HG03045 (cell line): ENCODE data around the gene CAMSAP2.

Source experiments
- ATAC-seq: cut with Tn5 transposase; IDR thresholded peaks from one replicate; pipeline ENCODE4 v1.9.1; 2021; ENCODE audit warnings: mild to moderate bottlenecking, moderate library complexity; ENCODE audit not compliant: unreplicated experiment

CAMSAP2 gene

DNA sequence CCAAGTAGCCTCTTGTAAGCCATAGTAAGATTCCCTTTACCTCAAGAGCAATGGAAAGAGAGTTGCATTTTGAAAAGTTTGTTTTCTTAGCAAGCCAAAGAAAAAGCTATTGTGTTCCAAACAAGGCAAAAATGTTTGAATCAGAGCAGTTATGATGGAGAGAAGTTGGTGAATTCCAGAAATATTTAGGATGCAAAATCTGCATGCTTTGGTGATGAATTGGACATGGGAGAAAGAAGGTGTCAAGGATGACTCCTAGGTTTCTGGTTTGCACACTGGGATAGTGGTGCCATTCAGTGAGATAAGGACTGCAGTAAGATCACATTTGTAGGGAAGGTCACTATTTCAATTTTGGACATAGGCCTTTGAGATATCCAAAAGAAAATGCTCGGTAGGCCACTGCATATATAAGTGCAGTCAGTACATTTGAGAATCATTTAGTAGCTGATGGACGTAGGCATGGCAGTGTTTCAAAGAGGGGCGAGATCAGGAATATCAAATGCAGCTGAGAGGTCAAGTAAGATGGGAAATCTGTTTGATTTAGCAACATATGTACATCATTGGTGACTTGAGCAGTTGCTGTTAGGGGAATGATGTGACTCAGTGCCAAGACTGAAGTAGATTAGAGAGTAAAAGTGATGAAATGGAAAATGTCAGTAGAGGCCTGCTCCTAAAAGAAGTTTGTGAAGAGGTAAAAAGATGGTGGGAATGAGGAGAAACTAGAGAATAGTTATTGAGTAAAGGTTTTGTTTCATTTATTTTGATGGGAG, 100.2 kb downstream of the CAMSAP2 start:
- no peak for ATAC-seq

DNA sequence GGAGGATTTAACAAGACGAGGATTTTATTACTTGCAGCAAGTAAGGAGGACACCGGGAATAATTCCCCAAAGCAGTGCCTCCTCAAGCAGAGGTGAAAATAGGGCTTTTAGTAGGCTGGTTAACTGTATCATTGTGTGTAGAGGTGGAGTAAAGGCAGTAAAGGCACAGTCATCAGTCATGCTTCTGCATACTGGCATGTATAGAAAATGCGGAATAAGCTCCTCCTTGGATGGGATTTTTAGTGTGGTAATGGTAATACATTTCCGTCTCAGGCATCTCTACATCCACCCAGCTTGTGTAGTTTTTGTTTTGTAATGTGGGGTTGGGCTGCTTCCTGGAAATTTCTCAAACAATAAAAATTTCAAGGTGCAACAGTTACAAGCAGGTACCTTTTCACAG, 106.7 kb downstream of the CAMSAP2 start:
- ATAC-seq = no peak

DNA sequence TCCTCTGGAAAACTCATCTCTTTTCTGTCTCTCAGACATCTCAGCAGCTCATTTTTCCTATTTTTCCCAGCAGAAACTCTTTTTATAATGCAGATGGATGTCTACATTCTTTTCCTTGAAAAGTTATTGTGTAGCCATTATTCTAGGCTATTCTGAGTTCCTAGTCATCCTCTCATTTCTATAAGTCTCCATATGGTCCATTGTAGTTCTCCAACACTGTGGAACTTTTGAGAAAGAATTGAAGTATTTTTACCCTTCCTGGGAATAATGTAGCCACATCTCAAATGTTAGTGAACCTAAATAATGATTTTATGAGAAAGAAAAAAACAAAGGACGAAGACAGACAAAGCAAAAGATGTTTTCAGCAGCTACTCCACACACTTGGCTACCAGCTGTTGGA, 107.7 kb downstream of the CAMSAP2 start:
- ATAC-seq = no peak

DNA sequence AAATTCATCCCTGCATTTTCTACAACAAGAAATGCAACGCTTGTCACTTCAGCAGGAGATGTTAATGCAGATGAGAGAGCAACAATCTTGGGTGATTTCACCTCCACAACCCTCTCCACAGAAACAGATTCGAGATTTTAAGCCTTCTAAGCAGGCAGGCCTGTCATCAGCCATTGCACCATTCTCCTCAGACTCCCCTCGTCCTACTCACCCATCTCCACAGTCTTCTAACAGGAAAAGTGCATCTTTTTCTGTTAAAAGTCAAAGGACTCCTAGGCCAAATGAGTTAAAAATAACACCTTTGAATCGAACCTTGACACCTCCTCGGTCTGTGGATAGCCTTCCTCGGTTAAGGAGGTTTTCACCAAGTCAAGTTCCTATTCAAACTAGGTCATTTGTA, 110.7 kb downstream of the CAMSAP2 start:
- no peak for ATAC-seq

DNA sequence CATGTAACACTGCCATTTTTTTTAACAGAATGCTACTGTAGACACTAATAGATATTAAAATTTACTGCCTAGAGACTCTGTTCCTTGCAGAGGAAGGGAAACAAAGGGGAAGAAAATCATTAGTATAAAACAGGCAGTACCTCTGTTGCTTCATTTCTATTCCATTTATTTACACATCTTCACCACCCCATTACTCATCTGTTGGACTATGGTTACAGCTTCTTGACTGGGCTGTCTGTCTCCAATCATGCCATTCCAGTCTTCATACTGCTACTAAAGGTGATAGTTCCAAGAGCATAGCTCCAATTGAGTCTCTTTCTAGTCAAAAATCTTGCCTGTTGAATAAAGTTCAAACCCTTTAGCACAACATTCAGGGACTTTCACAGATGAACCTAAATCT, 111.9 kb downstream of the CAMSAP2 start:
- ATAC-seq = no peak

DNA sequence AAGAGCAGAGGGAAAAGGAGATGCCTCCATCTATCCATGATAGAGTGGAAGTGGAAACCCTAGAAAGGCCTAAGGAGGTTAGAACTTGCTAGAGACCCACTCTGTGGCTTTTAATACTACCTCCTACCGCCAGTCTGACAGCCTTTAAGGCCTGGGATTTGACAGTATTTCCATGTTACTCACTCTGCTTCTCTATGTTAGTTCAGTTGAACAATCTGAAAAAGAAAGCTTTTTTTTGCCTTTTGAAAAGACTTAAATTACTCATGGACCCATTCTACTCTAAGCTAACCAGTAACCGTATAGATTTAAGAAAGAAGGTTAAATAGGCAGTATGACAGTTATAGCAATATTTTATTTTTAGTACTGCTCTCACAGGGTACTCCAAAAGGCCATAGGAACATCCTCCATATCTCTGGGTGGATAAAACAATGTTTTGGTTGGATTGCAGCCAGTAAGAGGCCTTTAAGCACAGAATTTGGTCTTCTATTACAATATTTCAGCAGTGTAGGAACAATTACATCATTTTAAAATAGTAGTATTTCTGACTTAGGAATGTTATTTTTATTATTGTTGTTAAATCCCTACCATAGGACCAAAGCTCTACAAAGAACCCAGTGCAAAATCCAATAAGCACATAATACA, 118.1 kb downstream of the CAMSAP2 start:
- no peak for ATAC-seq

DNA sequence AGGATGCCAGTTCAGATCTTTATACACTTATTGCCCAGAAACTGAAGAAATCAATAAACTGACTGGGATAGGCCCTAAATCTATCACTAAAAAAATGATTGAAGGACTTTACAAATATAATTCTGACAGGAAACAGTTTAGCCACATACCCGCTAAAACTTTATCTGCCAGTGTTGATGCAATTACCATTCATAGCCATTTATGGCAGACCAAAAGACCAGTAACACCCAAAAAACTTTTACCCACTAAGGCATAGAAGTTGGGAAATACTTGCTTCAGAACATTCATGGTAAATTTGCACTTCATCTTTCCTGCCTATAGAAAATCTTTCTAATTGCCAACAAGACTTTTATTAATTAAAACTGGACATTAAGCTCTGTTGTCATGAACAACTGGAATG, 119.1 kb downstream of the CAMSAP2 start:
- no peak for ATAC-seq

DNA sequence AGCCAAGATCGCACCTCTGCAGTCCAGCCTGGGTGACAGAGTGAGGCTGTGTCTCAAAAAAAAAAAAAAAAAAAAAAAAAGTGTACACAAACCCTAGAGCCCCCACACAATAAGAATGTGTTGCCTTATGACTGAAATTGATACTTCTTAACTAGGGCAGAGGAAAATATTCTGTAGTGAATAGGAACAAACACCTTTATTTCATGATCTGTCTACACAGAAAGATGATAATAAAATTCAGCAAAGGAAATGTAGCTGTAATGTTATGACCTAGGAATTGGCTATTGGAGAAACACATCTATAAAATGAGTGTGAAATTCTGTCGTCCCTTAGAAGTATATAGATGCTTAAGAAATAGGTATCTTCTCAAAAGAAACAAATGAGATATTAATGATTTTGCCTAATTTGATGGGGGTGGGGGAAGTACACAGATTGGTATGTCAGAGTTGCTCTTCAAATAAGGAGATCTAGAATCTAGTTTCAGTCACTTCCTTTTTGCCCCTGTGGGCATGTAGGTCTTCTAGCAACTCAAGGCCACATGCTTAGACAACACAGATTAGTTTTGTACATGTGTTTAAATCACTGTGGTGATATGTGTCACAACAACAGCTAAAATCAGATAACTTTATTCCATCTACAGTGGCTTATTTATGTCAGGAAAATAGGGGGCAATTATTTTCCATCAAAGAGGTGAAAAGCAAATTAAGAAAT, 123.4 kb downstream of the CAMSAP2 start:
- no peak for ATAC-seq

DNA sequence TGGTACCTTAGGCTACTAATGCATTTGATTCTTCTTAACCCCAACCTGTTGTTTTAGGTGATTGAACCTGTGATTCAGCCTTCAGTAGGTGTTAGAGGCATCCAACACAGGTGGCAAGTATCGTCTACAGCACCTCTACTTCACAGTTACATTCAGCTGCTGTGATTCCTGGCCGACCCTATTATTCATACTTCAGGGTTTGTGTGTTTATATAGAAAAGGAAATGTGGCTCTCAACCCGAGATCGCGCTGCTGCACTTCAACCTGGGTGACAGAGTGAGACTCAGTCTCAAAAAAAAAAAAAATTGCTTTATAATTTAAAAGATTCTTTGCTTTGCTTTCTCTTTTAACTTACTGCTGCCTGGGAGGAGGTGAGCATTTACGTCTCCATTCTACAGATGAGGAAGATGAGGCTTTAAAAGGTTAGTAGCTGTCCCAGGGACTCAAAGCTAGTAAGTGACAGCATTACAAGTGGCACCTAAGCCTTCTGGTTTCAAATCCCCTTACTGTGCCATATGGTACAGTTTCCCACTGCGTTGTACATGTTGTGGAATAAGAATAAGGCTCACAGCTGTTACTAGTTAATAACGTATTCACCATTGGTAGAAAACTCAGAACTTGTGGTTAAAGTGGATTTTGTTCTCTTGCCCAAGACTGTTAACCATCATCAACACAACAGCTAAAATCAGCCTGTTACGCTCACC, 124.2 kb downstream of the CAMSAP2 start:
- ATAC-seq = no peak

DNA sequence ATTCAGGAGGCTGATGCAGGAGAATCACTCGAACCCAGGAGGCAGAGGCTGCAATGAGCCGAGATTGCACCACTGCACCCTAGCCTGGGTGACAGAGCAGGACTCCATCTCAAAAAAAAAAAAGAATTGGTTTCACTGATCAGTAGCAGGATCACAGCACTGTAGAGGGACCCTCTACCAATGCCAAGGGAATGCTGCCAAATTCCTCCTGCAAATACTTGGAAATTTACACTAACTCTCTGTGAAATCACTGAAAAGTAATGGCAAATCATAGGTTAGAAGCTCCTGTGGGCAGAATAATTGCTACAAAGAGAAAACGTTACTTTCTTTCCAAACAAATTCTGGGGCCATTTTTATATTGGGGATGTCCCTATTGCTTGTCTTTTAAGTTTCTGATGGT, 127.4 kb downstream of the CAMSAP2 start:
- ATAC-seq = no peak

DNA sequence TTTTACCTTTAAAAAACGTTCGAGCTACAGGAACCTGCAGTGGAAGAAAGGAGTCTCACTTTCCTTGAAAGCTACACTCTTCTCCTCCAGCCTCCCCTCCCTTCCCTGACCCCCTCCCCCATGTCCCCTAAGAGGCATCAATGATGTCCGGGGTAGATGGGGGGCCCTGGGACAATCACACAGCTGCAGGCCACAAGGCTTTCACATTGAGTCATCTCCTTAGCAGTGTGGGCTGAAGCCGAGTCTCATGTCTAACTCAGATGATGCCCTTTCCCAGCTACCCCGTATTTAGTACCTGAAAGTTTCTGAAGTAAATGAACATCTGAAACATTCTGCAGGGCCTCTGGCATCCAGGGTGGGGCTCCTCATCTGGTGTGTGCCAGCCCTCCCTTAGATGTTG, 127.8 kb downstream of the CAMSAP2 start:
- ATAC-seq = peak; percentile 92

DNA sequence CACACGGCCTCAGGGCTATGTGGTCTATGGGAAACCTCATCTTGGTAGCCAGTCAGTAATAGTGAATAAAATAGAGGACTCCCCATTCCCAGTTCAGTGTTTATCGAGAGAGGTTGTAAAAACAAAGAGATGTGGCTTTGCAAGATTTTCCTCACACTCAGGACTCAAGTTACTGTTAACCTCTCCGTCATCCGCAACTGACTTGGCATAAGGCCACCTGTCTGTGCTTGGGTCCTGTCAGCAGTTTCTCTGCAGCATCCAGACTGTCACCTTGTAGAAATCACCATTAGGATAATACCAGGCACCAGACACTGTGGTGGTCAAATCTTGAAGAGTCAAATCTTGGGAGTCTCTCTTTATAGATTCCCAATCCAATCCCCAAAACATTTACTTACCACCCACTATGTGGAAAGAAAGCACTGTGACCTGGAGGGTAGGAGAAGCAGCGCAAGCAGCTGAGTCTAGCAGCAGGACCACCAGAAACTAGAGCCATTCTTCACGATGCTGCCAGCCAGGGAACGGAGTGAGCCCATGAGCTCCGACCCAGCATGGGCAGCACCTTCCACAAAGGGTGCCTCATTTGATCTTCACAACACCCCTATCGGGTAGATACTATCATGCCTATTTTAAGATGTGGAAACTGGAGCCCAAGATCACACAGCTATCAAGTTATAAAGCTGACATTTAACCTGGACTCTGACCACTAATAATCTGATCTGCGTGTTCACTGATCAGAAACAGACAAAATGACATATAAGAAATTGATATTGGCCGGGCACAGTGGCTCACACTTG, 128.5 kb downstream of the CAMSAP2 start:
- ATAC-seq = peak; percentile 8

DNA sequence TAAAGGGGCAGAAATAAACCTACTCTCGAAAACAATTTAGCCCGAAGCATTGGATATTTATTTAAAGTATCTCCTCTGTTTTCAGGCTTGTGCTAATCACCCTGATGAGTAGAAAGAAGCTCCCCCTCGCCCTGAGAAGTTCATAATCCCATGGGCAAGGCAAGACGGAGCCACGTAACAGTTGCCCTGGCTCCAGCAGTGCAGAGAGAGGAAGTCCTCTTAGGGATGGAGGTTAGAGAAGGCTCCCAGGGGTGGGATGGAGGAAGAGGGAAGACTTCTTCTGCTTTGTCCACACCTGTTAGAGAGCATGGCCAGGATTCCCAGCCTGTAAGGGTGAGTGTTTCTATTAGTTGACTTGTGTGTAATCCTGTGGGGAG, 130.7 kb downstream of the CAMSAP2 start:
- ATAC-seq = no peak

DNA sequence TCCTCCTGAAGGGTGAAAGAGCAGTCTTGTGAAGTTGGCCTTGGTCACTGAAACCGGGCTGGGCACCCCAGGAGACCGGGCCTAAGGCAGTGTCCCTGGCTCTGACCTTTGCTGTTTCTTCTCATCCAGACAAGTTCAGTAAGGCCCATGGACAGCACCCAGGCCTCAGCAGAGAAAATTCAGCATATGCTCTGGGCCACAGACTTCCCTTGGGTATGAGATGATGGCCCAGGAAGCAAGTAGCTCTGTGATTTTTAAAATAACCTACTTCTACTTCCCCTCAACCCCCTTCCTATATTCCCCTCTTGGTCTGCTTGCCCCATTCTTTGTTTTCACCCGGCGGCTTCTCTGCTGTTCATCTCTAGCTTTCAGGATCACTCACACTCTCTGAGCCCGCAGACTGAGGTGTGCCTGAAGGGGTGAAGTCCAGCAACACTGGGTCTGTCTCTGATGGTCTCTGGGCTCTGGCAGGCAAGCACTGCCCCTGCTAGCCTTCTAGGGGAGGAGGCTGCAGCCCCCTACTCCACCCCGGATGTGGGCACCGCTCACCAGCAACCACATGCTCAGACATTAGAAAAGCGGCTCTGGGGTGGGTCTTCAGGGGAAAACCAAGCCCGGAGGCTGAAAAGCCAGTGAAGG, 131.2 kb downstream of the CAMSAP2 start:
- peak; percentile 58 for ATAC-seq

DNA sequence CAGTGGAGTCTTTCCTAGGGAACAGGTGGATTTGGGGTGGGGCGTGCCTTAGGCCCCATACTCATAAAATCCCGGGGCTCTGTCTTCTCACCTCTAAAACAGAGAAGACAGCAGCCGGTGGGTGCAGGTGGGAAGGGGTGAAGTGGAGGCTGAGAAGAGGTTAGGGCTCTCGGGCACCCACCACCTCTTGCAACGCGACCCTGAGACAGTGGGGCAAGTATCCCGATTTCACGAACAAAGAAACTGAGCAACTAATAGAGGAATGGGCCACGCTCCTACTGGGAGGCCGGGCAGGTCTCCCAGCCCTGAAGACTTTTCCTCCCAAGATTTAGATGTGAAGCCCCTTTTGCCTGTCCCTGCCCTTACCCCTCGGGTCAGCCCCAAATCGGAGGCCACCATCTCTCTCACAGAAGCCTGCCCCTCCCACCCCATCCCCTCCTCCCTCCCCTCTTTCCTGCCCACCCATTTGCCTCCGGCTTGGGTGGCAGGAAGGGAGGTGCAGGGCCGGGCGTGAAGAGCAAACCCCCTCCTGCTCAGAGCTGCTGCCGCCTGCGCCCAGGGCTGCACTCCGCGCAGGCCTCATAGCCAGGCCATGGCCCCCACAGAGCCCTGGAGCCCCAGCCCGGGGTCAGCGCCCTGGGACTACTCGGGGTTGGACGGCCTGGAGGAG, 133.9 kb downstream of the CAMSAP2 start, which contains the start of gene GPR25:
TSS of gene GPR25 (plus strand) at position 536 of the 670 bp plus-strand sequence. CDS start at position 593, 57 bp downstream.
- ATAC-seq = no peak

DNA sequence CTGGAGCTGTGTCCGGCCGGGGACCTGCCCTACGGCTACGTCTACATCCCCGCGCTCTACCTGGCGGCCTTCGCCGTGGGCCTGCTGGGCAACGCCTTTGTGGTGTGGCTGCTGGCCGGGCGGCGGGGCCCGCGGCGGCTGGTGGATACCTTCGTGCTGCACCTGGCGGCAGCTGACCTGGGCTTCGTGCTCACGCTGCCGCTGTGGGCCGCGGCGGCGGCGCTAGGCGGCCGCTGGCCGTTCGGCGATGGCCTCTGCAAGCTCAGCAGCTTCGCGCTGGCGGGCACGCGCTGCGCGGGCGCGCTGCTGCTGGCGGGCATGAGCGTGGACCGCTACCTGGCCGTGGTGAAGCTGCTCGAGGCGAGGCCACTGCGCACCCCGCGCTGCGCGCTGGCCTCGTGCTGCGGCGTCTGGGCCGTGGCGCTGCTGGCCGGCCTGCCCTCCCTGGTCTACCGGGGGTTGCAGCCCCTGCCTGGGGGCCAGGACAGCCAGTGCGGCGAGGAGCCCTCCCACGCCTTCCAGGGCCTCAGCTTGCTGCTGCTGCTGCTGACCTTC, 134.5 kb downstream of the CAMSAP2 start:
- no peak for ATAC-seq

DNA sequence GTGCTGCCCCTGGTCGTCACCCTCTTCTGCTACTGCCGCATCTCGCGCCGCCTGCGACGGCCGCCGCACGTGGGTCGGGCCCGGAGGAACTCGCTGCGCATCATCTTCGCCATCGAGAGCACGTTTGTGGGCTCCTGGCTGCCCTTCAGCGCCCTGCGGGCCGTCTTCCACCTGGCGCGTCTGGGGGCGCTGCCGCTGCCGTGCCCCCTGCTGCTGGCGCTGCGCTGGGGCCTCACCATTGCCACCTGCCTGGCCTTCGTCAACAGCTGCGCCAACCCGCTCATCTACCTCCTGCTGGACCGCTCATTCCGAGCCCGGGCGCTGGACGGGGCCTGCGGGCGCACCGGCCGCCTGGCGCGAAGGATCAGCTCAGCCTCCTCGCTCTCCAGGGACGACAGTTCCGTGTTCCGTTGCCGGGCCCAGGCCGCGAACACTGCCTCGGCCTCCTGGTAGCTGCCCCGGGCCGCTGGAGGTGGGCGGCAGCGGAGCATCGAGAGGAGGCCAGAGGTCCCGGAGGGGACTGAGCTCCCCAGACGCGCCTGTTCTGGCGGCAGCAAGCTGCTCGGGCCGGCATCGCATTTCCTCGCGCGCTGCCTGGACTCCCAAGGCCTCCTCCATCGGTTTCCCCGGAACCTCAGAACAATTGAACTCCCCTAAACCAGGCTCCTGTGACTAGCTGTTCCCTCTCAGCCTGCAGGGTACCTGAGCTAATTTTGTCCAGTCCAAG, 135.1 kb downstream of the CAMSAP2 start:
- no peak for ATAC-seq

DNA sequence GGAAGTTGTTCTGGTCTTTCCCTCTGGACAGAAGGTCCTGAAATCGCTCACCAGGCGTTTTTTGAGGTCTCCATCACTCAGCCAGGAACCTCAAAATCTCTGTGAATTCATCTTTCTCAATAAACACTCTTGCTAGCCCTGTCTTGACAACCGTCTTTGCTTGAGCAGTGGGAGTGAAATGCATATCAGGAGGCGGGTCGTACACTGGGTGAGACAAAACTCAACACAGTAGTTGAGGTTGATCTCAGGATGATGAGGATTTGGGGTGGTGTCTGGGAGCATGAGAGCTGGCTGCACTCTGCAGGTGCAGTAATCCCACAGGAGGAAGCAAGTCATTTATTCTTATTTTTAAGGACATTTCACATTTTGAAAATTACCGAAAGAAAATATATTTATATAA, 136.0 kb downstream of the CAMSAP2 start:
- ATAC-seq = no peak

DNA sequence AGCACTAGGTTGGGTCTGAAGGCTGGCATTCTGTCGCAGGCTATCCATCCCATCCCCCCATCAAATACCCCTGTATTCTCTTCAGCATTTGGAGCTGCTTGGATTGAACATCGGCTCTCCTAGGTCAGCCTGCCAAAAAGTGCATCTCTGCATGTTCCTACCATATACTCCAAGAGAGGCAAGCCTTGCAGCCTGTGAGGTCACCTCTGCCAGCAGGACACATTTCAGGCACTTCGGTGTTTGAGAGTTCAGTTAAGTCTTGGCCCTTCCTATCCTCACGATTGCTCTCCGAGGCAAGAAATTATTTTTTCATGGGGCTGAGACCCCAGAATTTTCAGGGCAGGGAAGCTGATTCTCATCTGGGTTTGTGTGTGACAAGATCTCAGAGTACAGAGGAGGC, 136.7 kb downstream of the CAMSAP2 start:
- no peak for ATAC-seq
